Suprapubic skin (tissue), 4 donors: Measurements from ENCODE around the gene SIAH2. TPM values are rescaled to one million over a fixed set of nuclear protein-coding genes. Genes with fewer than 3 reads are reported as not detected.
A peak's percentile ranks its signal among the peaks of the same experiment; 100 is the strongest.

Experiments
- DNase-seq, 2 donors: peaks; one replicate each; pipeline ENCODE4 v3.0.0-alpha.2; 2019; ENCODE audit warnings: low spot score in 2 of 2
- H3K27ac ChIP-seq: fragments of 200-600 bp; sonication (generic); one replicate; pipeline ENCODE4 v1.5.1; 2019
- H3K27me3 ChIP-seq: fragments of 200-600 bp; sonication (generic); one replicate; pipeline ENCODE4 v1.5.1; 2019
- H3K36me3 ChIP-seq: fragments of 200-600 bp; sonication (generic); one replicate; pipeline ENCODE4 v1.5.1; 2019
- H3K4me1 ChIP-seq: fragments of 200-600 bp; sonication (generic); one replicate; pipeline ENCODE4 v1.5.1; 2019
- H3K4me3 ChIP-seq: fragments of 200-600 bp; sonication (generic); one replicate; pipeline ENCODE4 v1.5.1; 2019; ENCODE audit warnings: mild to moderate bottlenecking
- H3K9me3 ChIP-seq: fragments of 200-600 bp; sonication (generic); one replicate; pipeline ENCODE4 v1.5.1; 2019
- EP300 ChIP-seq: sonication (generic); formaldehyde crosslinking; IDR thresholded peaks from one replicate; pipeline ENCODE4 v1.6.1; 2017; ENCODE audit warnings: antibody characterized with exemption
- POLR2A ChIP-seq, 2 donors: fragments of 450-650 bp; IDR thresholded peaks; one replicate each; pipeline ENCODE4 v1.6.1; 2017; ENCODE audit warnings: antibody characterized with exemption in 2 of 2, mild to moderate bottlenecking in 2 of 2, moderate library complexity in 2 of 2
- POLR2AphosphoS5 ChIP-seq, 3 donors: sonication (generic); formaldehyde crosslinking; IDR thresholded peaks; one replicate each; pipeline ENCODE4 v1.6.1; 2017; ENCODE audit warnings: antibody characterized with exemption in 3 of 3
- WGBS: methylation state at CpG from one replicate; pipeline ENCODE4 v1.1.5; 2018; 5-methylcytosine and 5-hydroxymethylcytosine counted together
- total RNA-seq, 4 donors: library from RNA; depleted of rRNA; stranded (reverse); fragments of >200 nt; gene quantifications; one replicate each; pipeline ENCODE4 v1.1.0, GENCODE V29; 2016
- TF ChIP-seq, protein P1 (sequence below), 2 donors: fragments of 200-600 bp in 1 of 2; fragments of 450-650 bp in 1 of 2; sonication (generic) in 1 of 2; IDR thresholded peaks; one replicate each; pipeline ENCODE4 v1.5.1; 2016 to 2019; ENCODE audit warnings: antibody characterized with exemption in 2 of 2, mild to moderate bottlenecking in 1 of 2, moderate library complexity in 1 of 2

Gene SIAH2
- total RNA-seq, 4 donors from 2014 or later, result 49.5 to 95.7 (median 81.3) TPM

DNA sequence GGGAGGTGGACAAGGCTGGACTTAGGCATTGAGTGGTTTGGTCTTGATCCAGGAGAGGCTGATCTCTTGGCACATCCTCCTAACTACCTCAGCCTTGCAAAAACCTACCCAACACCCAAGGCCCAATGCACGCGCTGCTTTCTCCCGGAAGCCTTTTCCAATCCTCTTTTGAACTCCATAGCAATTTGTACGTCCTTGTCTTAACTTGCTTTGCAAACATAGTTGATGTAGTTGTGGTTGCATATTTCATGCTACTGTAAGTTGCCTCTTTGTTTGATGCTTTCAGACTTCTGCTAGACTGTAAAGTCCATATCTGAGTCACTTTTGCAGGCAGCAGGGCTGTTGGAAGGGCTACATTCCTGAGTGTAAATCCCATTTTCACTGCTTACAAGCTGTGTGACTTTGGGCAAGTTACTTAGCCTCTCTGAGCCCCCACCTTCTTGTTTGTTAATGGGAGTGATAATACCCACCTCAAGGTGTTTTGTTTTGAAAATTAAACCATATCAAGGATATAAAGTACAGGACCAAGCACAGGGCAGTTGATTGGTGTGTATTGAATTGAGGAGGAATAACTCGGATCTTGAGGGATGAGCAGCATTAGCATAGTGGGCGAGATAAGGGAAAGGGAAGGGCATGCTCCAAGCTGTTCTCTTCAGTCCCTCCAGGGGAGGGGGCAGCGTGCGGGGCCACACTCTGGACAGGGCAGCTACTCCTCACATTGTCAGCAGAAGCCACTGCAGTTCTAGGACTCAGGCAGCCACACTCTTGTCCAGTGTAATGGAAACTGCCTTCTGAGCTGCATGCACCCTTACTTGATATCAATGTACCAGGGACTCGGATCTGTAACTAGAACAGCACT is 28.8 kb downstream of the SIAH2 start:
- Histone ChIP-seq H3K27ac (no peak overlapping the region), H3K4me3 (no peak overlapping the region), H3K27me3 (no peaks in the 10 kb centered on the region), H3K9me3 (no peaks in the 10 kb centered on the region), H3K4me1 (peaks cover 24% of the 10 kb centered on the region), H3K36me3 (no peaks in the 10 kb centered on the region)
- TF ChIP-seq POLR2A (IDR thresholded peaks at IDR 0.05) (no peak), POLR2AphosphoS5 (IDR thresholded peaks at IDR 0.05) (no peak), EP300 (no peak)
- TF ChIP-seq, protein P1, sequence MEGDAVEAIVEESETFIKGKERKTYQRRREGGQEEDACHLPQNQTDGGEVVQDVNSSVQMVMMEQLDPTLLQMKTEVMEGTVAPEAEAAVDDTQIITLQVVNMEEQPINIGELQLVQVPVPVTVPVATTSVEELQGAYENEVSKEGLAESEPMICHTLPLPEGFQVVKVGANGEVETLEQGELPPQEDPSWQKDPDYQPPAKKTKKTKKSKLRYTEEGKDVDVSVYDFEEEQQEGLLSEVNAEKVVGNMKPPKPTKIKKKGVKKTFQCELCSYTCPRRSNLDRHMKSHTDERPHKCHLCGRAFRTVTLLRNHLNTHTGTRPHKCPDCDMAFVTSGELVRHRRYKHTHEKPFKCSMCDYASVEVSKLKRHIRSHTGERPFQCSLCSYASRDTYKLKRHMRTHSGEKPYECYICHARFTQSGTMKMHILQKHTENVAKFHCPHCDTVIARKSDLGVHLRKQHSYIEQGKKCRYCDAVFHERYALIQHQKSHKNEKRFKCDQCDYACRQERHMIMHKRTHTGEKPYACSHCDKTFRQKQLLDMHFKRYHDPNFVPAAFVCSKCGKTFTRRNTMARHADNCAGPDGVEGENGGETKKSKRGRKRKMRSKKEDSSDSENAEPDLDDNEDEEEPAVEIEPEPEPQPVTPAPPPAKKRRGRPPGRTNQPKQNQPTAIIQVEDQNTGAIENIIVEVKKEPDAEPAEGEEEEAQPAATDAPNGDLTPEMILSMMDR (IDR thresholded peaks at IDR 0.05), result no peak
- WGBS, result 83% methylated on average over 9 of the region's 9 CpGs
- DNase-seq, result no peak

DNA sequence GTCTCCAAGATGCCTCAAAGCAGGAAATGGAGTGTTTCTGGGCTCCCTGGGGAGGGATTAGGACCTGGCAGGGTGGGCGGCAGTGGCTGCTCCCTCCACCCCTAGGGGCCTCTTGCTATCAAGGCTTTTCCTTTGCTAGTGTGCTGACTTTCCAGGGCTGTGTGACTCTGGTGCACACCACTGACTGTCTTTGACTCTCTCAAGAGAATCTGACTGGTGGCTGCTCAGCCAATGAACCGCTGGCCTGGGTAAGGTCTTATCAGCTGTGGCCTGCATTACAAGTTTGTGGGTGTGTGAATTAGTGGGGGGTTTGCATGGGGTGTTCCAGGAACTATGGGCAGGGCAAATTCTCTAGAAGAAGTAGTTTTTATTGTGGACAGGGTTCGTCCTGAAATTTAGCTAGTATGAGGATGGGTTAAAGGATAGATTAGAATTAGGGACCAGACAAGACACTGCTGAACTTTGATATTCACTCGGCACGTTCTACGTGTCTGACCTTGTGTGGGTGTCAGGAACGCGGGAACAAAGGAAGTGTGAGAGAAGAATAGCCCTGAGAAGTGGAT is 29.5 kb downstream of the SIAH2 start:
- TF ChIP-seq, protein P1 (IDR thresholded peaks at IDR 0.05), result no peak
- TF ChIP-seq EP300, result no peak
- no peak for TF ChIP-seq POLR2AphosphoS5 (IDR thresholded peaks at IDR 0.05)
- no peak for TF ChIP-seq POLR2A (IDR thresholded peaks at IDR 0.05)
- Histone ChIP-seq H3K27ac (no peak overlapping the region), H3K4me3 (no peak overlapping the region), H3K9me3 (no peaks in the 10 kb centered on the region), H3K36me3 (no peaks in the 10 kb centered on the region), H3K27me3 (no peaks in the 10 kb centered on the region), H3K4me1 (peaks cover 18% of the 10 kb centered on the region)
- DNase-seq, result no peak
- 75% methylated on average over 8 of the region's 8 CpGs for WGBS

DNA sequence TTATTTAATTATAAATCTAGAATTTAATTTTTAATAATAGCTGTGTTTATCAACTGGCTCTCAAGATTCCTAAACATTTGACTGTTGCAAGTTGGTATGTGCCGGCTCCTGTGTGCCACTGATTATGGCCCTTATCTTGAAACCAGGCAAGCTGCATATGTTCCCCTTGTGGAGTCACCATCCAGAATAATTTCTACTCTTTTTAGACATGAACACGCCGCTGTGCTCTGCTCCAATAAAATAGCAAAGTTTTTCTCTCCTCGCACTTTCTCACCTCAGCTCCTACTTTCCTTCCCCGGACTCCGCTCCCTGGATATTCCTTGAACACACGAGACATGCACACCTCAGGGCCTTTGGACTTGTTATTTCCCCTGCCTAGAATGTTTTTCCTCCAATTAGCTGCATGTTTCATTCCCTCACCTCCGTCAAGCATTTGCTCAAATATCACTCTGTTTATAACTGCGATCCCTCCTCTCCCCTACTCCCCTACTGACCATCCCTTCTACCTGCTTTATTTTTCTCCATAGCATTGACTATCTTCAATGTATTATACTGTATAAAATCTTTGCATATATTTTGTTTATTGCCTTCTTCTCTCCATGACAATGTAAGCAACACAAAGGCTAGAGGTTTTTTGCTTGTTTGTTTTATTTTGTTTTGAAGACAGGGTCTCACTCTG is 33.1 kb downstream of the SIAH2 start:
- Histone ChIP-seq H3K27ac (no peak overlapping the region), H3K9me3 (no peaks in the 10 kb centered on the region), H3K4me3 (no peak overlapping the region), H3K36me3 (no peaks in the 10 kb centered on the region), H3K27me3 (no peaks in the 10 kb centered on the region), H3K4me1 (peaks cover 35% of the 10 kb centered on the region)
- WGBS, result 96% methylated on average over 9 of the region's 9 CpGs
- TF ChIP-seq POLR2A (IDR thresholded peaks at IDR 0.05) (no peak), POLR2AphosphoS5 (IDR thresholded peaks at IDR 0.05) (no peak), EP300 (no peak)
- TF ChIP-seq, protein P1 (IDR thresholded peaks at IDR 0.05), result no peak
- DNase-seq, result no peak

DNA sequence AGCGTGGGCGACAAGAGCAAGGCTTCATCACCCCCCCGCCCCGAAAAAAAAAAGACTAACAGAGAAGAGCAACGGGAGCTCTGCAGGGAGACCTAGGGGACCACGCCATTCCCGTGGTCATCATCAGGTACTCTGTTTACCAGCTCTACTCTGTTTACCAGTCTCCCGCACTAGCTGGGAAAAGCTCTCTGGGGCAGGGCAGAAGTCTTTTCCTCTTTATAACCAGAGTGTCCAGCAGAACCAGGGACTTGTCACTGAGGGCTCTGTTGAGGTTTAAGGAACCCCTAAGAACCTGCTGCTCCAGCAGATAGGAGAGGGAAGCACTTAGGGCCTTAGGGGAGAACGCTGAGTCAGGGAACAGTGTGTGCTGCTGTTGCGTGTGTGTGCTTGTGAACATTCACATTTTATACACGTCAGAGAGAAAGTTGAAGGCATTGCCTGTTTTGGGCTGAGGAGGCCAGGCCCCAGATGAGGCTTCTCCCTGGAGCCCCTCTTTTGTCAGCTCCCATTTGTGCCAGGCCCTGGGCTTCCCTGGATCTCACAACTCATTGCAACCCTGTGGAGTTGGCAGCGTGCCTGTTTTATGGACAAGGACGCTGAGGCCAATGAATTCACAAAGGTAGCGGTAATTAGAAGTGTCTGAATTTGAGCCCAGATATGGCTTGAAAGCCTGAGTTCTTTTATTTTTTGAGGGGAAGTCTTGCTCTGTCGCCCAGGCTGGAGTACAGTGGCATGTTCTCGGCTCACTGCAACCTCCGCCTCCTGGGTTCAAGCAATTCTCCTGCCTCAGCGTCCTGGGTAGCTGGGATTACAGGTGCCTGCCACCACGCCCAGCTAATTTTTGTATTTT is 35.1 kb downstream of the SIAH2 start:
- Histone ChIP-seq H3K27me3 (no peaks in the 10 kb centered on the region), H3K4me1 (peaks cover 46% of the 10 kb centered on the region), H3K27ac (peak overlapping the region; percentile 72), H3K36me3 (no peaks in the 10 kb centered on the region), H3K9me3 (no peaks in the 10 kb centered on the region), H3K4me3 (no peak overlapping the region)
- DNase-seq, result no peak
- TF ChIP-seq EP300 (no peak), POLR2A (IDR thresholded peaks at IDR 0.05) (no peak), POLR2AphosphoS5 (IDR thresholded peaks at IDR 0.05) (peak in 1 of 3 donors; percentile 62)
- TF ChIP-seq, protein P1 (IDR thresholded peaks at IDR 0.05), result no peak
- 84% methylated on average over 19 of the region's 19 CpGs for WGBS
